OCI-LY3 (cell line): ENCODE measurements around the gene PLA2G4A.

Experiments used
- CTCF ChIP-seq: fragments of 200-600, 300-600 bp; sonication (generic); IDR thresholded peaks from 2 replicates; pipeline ENCODE4 v1.5.1; 2014; ENCODE audit warnings: antibody characterized with exemption, low read length, low read depth
- EZH2phosphoT487 ChIP-seq: fragments of 200-600 bp; shearing (Covaris generic); IDR thresholded peaks from 2 replicates; pipeline ENCODE4 v1.6.1; 2018; ENCODE audit warnings: antibody characterized with exemption, mixed run types, low read depth

GRCh38 chr1:186869526-186870228, 40.9 kb downstream of the PLA2G4A start:
- TF ChIP-seq CTCF (no peak), EZH2phosphoT487 (no peak)
